ENCODE measurements around the gene SLC12A9. TPM values are rescaled to one million over a fixed set of nuclear protein-coding genes. Genes with fewer than 3 reads are reported as not detected.
"Not testable (repeated sequence)": the region's sequence is repeated elsewhere in the genome, so short reads cannot be mapped to it uniquely, and the experiment has no call there.

SLC12A9 gene
- total RNA-seq, 1 donor from 2014 or later = 52.4 TPM

GRCh38 chr7:100825751-100826513, 26.6 kb upstream of the SLC12A9 start:
- intact Hi-C loops (cut with micrococcal nuclease) = no loop called here

- intact Hi-C loops (cut with micrococcal nuclease) = no loop called here
Measured at GRCh38 chr7:100826514-100827329, 25.8 kb upstream of the SLC12A9 start.

GRCh38 chr7:100827330-100828226, 24.9 kb upstream of the SLC12A9 start, which contains the start of gene EPHB4:
Gene EPHB4 (minus strand): TSS chr7:100827523. CDS start chr7:100827030, 493 bp downstream.
- intact Hi-C loops (cut with micrococcal nuclease) = no loop called here

- intact Hi-C loops (cut with micrococcal nuclease) = no loop called here
Measured at GRCh38 chr7:100829150-100829716, 23.3 kb upstream of the SLC12A9 start.

- intact Hi-C loops (cut with micrococcal nuclease) = no loop called here
Measured at GRCh38 chr7:100830396-100830795, 22.1 kb upstream of the SLC12A9 start.

- intact Hi-C loops (cut with micrococcal nuclease) = no loop called here
Measured at GRCh38 chr7:100832281-100832633, 20.3 kb upstream of the SLC12A9 start.

- intact Hi-C loops (cut with micrococcal nuclease) = no loop called here
Measured at GRCh38 chr7:100835903-100836811, 16.4 kb upstream of the SLC12A9 start.

GRCh38 chr7:100836812-100837098, 15.8 kb upstream of the SLC12A9 start:
- intact Hi-C loops (cut with micrococcal nuclease) = loop anchor here (1.0 kb wide), 1 partner anchor 232 kb away; no protein-coding TSS in a partner anchor

- intact Hi-C loops (cut with micrococcal nuclease) = loop anchor here (1.0 kb wide), 1 partner anchor 233 kb away; no protein-coding TSS in a partner anchor
Measured at GRCh38 chr7:100837099-100837836, 15.2 kb upstream of the SLC12A9 start.

- intact Hi-C loops (cut with micrococcal nuclease) = no loop called here
Measured at GRCh38 chr7:100839361-100839760, 13.2 kb upstream of the SLC12A9 start.

- intact Hi-C loops (cut with micrococcal nuclease) = no loop called here
Measured at GRCh38 chr7:100840470-100841100, 11.9 kb upstream of the SLC12A9 start.

- intact Hi-C loops (cut with micrococcal nuclease) = no loop called here
Measured at GRCh38 chr7:100847360-100847759, 5.2 kb upstream of the SLC12A9 start.

GRCh38 chr7:100854146-100854895, 1.8 kb downstream of the SLC12A9 start:
- intact Hi-C loops (cut with micrococcal nuclease) = no loop called here

GRCh38 chr7:100854899-100855298, 2.4 kb downstream of the SLC12A9 start:
- intact Hi-C loops (cut with micrococcal nuclease) = not testable (repeated sequence)

GRCh38 chr7:100855515-100855914, 3.0 kb downstream of the SLC12A9 start:
- intact Hi-C loops (cut with micrococcal nuclease) = no loop called here

- intact Hi-C loops (cut with micrococcal nuclease) = no loop called here
Measured at GRCh38 chr7:100856871-100857282, 4.4 kb downstream of the SLC12A9 start.

GRCh38 chr7:100859856-100860255, 7.3 kb downstream of the SLC12A9 start:
- intact Hi-C loops (cut with micrococcal nuclease) = no loop called here

All from T-helper 1 cell treated with Interleukin-12 subunit alpha and Interleukin-12 subunit beta and Interleukin-4 antibody, amounts not matched to agents 30 ng/mL and 1 ng/mL, for 36 hours (primary cell).